Measurements from ENCODE around the gene AGTRAP. TPM values are rescaled to one million over a fixed set of nuclear protein-coding genes. Genes with fewer than 3 reads are reported as not detected.

AGTRAP gene
- total and polyA plus RNA-seq, 9 of the 15 experiments (the other 6 are each of a cell fraction or from before 2014, with no cell fraction given) = 26.8 to 105 (median 57.5) TPM

GRCh38 chr1:11787804-11788436 is 52.0 kb downstream of the AGTRAP start (continued):
- TF ChIP-seq FOXM1 (IDR thresholded peaks at IDR 0.05; ENCODE audit: low read depth) (no peak), FOXM1 (CRISPR knock-in tag; IDR thresholded peaks at IDR 0.05; ENCODE audit: low read depth) (no peak), ARHGAP35 (IDR thresholded peaks at IDR 0.05; ENCODE audit: partially characterized antibody) (no peak), FOXA1 (IDR thresholded peaks at IDR 0.05; ENCODE audit: borderline replicate concordance) (no peak), CHD2 (IDR thresholded peaks at IDR 0.05; ENCODE audit: low read depth, low read length) (peak; percentile 31; the same call in 1 of the 2 replicates), MCM2 (IDR thresholded peaks at IDR 0.05; ENCODE audit: low read depth) (no peak), ZNF785 (CRISPR knock-in tag; IDR thresholded peaks at IDR 0.05) (no peak), PATZ1 (CRISPR knock-in tag; IDR thresholded peaks at IDR 0.05; ENCODE audit: borderline replicate concordance) (0 out of 2 replicates have a peak, but pooled peaks have one; percentile 42), ZNF707 (CRISPR knock-in tag; conservative IDR thresholded peaks at IDR 0.05) (no peak), CBX8 (IDR thresholded peaks at IDR 0.05; ENCODE audit: borderline replicate concordance, extremely low read depth, low read depth, low read length, poor library complexity, severe bottlenecking) (no peak), ARID1B (IDR thresholded peaks at IDR 0.05) (0 out of 2 replicates have a peak, but pooled peaks have one; percentile 9), STAT6 (CRISPR knock-in tag; IDR thresholded peaks at IDR 0.05) (no peak), ELK3 (CRISPR knock-in tag; IDR thresholded peaks at IDR 0.05) (0 out of 2 replicates have a peak, but pooled peaks have one; percentile 41), SUPT5H (IDR thresholded peaks at IDR 0.05) (peak; percentile 64), ZNF780A (CRISPR knock-in tag; IDR thresholded peaks at IDR 0.05) (no peak), ZFP91 (CRISPR knock-in tag; IDR thresholded peaks at IDR 0.05) (no peak), SMARCB1 (IDR thresholded peaks at IDR 0.05; ENCODE audit: insufficient read length, low read depth) (no peak), ETS1 (conservative IDR thresholded peaks at IDR 0.05; ENCODE audit: control insufficient read depth, low read depth, low read length) (no peak), NONO (IDR thresholded peaks at IDR 0.05; ENCODE audit: low read depth in 2 of 2, low read length in 1 of 2) (no peak), MAFK (IDR thresholded peaks at IDR 0.05; ENCODE audit: low read length) (no peak)
